ACHN (cell line): ENCODE measurements around the gene TPRG1.

Source experiments
- DNase-seq: peaks from one replicate; pipeline ENCODE4 v3.0.0-alpha.2; 2015
- in situ Hi-C: cut with HindIII; loops from 2 replicates; pipeline ENCODE4 v1.10.0; 2017; ENCODE audit warnings: low sequenced_read_pairs, low pct_ligation_motif_present, low pct_unique_long_range_greater_than_20kb

The TPRG1 gene, protein sequence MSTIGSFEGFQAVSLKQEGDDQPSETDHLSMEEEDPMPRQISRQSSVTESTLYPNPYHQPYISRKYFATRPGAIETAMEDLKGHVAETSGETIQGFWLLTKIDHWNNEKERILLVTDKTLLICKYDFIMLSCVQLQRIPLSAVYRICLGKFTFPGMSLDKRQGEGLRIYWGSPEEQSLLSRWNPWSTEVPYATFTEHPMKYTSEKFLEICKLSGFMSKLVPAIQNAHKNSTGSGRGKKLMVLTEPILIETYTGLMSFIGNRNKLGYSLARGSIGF

DNA sequence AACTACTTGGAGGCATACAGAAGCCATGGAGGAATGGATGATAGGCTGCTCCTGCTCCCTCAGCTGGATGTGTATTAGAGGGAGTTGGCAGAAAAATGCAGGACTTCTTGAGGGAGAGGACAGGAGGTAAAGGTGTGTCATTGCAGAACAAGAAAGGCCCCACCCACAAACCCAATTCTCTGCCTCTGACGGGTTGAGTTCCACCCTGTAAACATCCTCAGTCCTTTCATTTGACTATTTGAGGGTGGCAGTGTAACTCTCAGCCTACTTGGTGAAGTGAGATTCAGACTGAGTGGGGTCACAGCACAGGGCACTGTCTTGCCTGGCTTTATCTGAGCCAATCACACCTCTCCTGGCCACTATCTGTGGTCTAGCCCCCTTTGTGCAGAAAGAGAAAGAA is at the start of gene TPRG1:
TPRG1 (plus strand) TSS at position 265 of the 400 bp plus-strand sequence. CDS start 35,414 bp downstream, outside the sequence.
- DNase-seq = no peak
- in situ Hi-C loops = no loop called here

DNA sequence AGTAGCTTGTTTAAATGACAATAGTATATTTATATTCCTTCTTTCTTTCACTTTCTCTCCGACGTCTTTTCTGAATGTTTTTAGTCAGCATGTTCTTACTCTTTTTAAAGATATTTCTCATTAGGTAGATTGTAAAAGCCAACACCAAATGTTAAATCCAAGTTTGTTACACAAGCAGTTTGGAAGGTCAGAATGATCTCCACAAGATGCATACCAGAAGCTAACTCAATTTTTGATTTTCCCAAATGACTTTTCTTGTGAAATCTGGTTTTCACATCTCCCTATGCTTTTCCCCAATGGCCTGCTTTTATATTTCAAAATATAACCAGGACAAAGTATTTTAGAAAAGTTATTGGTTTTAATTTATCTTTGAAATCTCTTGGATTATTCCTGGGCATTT is 49.7 kb upstream of the TPRG1 start:
- in situ Hi-C loops = no loop called here
- no peak for DNase-seq

DNA sequence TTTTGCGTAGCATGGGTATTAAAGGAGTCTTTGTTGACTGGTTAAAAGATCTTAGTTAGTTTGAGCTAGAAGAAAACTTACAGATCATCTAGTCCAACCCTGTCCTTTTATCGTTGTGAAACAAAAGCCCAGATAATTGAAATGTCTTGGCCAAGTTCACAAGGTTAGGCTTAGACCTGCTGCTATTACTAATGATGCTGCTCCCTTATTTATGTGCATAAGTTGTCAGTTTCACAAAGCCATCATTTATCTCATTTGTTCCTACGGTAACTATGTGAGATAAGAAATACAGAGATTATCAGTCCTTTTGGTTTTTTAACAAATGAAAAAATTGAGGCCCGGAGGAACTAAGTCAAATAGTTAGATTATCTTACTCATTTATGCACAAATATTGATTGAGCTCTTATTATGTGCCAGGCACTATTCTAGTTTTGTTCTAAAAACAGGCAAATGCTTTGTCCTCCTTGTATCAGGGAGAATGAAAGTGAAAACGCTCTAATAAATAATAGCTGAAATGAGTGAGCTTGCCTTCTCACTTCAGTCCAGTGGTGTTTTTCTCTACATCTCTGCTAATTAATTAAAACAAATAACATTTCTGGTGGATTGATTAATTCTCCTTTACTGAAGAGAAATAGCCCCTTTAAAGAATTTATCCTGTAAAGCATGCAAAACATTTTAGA is 49.1 kb upstream of the TPRG1 start:
- no peak for DNase-seq
- in situ Hi-C loops = no loop called here

DNA sequence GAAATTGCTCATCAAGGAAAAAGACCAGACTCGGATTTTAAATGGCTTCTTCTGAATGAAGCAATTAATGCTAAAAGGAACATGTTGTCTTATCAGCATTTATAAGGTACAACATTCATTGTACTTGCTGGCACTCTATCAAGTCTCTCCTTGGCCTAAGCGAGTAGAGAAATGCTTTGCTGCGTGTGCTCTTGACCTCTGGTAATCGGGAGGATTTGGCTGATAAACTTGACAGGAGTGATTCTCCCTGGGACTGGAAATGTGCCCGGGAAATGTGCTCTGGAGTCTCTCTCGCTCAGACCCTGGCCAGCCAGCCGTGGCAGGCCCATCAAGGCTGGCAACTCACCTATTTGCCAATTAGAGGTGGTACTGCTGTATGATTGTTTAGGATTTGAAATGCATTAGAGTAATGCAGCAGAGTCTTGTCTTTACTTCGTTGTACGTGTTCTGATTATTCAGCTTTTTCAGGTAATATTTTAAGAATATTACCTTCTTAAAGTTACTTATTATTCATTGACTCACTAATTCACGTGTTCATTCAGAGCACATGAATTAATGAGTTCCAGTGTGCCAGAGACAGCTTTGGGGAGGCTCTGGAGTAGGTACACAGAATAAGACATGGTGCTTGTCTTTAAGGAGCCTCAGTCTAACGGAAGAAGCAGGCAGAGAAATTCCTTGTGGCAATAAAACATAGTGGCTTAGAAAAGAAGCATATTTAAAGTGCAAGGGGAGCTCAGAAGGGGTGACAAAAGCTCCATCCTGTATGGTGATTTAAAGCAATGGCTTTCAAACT is 48.0 kb upstream of the TPRG1 start:
- in situ Hi-C loops = no loop called here
- peak; percentile 7 for DNase-seq

DNA sequence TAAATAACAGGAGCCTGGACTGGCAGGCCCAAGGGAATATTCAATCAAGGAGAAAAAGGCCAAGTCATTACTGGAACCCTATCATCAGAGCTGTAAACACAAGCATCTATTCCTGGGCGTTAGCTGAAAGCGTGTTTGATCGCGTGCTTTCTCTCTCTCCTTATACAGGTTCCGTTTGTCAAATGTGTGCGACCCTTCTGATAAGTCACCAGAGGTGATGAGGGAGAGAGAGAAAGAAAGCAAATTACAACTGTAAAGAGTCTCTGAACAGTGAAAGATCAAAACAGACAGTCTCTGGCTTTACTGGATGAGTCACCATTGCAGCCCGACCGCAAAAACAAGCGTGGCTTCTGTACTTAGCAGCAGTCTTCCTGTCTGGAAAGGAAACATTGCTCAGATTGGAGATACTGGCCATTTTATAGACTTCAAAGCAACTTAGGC is 39.5 kb upstream of the TPRG1 start:
- DNase-seq = peak; percentile 57
- in situ Hi-C loops = no loop called here

DNA sequence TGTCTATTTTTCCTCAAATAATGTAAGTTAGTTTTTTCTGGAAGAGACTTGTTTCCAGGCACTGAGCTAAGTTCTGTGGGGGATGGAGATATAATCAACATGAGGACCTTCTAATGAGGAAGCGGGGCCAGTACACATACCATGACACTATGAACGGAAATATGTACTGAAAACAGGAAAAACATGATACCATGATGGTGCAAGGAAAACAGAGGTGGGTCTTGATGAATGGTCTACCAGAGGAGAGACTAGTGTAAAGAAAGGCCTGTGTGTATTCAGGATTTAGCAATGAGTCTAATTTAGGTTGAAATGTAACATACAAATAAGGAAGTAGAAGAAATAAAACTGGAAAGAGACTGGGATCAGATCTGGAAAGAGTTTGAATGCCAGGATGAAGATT is 38.9 kb upstream of the TPRG1 start:
- no peak for DNase-seq
- in situ Hi-C loops = no loop called here

DNA sequence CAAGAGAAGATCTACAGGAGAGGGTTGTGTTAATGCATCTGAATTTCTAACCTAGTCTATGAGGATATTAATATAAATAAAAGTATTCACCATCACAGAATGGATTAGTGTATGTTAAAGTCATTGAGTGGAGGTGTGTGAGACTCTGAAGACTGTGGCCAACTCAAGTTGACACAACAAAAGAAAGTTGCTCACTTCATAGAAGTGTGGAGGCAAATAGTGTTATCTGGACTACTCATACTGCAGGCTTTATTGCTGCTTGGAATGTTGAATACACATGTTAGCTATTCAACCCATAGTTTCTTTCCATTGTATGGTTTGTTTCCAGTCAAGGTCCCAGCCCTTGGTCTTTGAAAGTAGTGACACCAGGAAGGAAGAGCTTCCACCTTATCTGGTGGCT is 38.0 kb upstream of the TPRG1 start:
- DNase-seq = no peak
- in situ Hi-C loops = no loop called here

DNA sequence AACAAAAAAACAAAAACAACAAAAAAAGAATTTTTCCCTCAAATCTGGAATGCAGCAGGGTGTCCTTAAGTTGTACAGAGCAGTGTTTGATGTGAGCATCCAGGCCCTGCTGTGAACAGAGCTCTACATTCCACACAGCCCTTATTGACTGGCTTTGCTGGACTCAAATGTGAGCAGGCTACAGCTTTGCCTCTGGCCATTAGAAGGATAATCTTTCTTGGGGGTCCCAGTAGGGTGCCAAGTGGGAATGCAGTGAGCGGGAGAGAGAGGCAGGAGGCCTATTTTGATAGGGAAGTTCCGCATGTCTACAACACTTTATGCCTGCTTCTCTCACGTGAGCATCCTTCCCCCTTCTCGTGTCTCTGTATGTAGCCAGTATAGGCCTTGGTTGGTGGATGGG is 34.4 kb upstream of the TPRG1 start:
- in situ Hi-C loops = no loop called here
- DNase-seq = no peak

DNA sequence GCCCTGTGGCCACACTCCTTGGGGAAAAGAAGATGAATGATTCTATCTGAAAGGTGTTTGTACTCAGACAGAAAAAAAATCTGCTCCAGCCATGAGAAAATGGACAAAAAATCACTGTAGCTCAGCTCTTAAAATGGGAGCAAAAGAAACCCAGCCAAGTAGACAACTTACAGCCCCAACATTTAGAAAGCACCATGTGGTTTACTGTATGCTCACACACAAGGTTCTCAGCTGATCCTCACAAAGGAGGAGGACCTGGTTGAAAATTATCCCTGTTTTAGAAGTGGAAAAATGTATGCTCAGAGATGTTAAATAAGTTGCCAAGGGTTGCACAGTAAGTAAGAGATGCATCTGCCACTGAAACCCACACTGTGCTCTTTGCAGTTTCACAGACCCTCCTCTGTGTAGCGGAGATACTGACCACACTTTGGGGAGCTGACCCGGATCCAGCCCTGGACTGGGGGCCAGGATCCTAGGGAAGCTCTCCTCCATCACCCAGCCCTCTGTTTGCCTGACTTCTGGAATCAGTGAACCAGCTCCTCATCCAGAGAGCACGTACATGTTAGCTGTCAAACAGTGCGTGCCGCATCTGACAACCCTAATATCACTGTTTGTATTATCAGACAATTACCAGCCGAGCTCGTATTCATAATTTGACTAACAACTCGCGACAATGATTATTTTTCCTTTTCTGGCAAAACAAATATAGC is 32.7 kb upstream of the TPRG1 start:
- no peak for DNase-seq
- in situ Hi-C loops = no loop called here

DNA sequence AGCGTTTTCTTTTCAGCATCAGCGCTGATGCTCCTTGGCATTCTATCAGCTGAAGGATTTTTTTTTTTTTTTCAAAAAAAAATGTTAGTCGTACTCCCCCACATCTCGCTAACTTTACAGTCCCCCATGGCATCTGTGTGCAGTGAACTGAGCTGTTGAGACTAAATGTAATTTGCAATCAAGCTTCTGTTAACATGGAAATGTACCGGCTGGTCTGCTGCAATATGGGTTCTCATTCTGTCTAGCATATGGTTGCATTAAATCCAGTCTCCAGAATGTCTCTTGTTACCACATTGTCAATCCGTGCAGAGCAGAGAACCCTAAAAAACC is 32.2 kb upstream of the TPRG1 start:
- in situ Hi-C loops = no loop called here

DNA sequence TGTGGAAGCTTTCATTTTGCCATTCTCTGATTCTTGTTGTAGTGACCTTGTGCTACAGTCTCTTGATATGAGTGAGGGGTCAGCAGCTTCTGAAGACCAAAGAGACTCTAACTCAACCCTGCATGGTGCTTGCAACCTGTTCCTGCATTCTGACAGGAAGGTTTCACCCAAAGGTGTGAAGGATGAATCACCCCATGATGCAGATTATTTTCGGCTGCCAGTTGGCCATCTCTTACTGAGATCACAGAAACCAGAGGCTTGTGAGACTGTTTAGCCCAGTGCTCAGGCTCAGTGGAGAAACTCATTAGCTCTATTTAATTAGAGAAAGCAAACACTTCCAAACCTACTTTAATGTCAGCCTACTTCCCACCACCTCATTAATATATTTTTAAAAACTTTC is 29.2 kb upstream of the TPRG1 start:
- in situ Hi-C loops = no loop called here
- no peak for DNase-seq

More for the DNA sequence above, 32.2 kb upstream of the TPRG1 start:
- no peak for DNase-seq

DNA sequence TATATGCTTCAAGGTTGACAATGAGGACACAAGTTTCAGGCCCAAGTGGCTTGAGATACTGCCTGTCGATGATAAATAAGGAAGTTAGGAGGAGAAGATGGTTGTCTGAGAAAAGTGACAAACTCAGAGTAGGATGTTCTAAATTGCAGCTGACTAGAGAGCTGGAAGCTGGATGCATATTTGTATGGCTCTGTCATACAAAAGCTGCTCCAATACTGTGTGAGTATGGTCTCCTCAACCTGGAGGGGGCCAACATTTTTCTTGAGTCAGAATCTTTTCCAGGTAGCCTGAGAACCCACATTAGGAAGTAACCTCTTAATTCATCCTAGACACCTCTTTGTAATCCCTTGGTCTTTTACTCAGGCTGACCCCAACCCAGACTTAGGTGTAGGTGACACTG is 28.4 kb upstream of the TPRG1 start:
- in situ Hi-C loops = no loop called here
- no peak for DNase-seq

DNA sequence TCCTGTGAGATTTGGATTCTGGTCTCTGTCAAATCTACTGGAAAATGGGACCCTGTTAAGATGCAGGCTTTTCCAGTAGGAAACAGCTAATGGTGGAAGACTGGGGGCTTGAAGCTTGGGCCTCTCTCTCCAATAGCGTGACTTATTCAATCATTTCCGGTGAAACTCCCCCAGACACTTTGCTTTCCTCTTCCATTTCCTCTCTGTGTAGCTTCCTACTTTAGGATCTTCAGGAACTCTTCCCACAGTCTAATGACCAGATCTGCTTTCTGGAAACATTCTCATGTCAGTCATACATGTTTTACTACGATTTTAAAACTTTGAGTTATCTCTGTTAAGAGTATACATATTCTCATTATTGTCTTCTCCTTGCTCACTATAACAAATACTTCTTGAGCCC is 28.0 kb upstream of the TPRG1 start:
- in situ Hi-C loops = no loop called here
- no peak for DNase-seq

DNA sequence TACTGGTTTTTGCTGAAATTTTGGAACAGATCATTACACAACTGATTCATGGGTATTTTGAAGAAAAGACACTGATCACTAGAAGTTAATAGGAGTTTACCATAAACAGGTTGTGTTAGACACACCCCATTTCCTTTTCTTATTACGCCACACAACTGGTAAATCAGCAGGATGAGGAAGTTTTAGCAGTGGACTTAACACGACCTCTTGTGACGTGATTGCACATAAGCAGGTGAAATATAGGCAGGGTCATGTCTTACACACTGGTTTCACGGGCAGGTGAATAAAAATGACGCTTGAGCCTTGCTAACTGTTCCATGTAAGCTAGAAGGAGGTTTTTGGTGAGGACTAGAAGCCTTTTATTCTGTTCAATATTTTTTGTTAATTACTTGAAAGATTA is 27.1 kb upstream of the TPRG1 start:
- in situ Hi-C loops = no loop called here
- DNase-seq = peak; percentile 9

DNA sequence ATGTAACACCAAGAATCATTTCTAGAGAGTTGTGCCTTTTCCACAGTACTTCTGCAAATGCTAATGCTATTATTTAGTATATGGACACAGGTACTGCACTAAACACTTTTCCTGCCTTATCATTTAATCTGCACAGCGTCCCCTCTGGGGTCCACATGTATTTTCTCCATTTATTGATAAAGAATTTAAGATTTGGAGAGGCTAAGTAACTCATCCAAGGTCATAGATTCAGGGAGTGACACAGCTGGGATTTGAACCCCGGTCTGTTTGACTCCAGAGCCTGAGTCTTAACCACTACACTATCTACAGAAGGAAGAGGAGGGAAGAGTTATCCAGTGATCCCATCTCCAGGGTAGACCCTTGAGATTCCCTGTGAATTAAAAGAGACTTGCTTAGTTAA is 24.9 kb upstream of the TPRG1 start:
- DNase-seq = no peak
- in situ Hi-C loops = no loop called here

DNA sequence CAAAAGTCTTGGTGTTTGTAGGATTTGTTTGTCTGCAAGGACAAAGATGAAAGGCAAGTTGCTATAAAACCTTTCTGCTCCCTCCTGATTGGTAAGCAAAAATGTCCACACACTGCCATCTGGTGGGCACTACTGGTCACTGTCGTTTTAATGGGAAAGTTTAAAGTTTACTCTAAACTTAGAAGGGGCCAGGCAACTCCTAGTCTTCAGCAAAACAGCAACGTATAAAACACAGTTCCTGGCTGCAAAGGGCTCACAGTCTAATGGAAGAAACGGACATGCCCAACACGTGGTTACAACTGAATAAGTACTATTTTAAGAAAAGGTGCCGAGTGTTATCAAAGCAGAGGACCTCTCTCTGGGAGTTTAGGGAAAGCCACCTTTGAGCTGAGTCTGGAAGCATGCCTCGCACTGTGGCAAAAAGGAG is 23.7 kb upstream of the TPRG1 start:
- in situ Hi-C loops = no loop called here
- DNase-seq = peak; percentile 48

DNA sequence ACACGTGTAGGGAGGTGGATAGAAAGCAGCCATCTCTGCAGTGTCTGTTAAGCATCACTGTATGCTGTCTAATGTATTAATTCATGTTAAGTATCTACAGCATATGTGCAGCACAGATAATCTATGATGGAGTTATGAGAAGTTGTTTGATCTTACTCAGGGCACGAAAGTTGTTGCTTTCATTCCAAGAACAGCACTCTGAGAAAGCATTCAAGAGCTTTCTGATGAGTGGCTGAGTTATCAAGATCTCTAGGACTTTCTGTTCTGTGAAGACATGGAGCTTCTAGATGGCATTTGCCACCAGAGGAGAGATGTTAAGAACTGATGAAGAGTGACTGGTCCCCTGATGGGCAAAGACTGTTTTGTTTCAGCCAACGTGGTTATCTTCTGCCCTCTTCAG is 22.6 kb upstream of the TPRG1 start:
- in situ Hi-C loops = no loop called here
- no peak for DNase-seq

DNA sequence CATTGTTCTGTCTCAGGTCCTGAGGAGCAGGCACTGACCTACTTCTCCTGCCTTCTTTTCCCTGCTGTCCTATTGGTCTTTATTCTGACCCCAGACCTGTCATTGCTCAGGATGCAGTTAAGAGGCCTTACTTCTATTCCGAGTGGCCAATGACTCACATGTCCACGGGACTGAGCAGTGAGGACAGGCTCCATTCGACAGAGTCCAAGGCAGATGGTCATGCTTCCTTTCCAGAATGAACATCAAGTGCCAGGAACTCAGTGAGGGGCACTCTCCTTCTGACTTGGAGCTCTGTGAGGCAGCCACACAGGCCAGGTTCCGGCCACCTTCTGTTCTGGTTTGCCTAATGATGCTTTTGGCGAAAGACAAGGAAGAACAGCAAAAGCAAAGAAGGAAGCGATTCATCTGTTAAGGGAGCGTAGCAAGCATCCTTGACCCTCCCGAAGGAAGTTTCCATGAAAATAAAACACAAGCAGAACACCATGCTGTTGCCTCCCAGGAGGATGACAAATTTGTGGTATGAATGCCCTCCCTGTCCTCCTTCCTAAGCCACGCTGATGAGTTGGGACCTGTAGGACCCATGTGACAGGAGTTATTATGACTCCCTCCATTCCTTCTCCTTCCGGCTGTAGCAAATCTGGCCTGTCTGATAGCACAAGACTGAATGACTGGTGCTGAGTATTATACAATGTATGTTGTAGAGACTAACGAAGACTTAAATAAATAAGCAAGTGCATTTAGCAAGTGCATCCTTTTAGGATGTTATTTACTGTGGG is 14.4 kb upstream of the TPRG1 start:
- in situ Hi-C loops = no loop called here
- DNase-seq = no peak
